ENCODE data around the gene TTF2. TPM values are rescaled to one million over a fixed set of nuclear protein-coding genes. Genes with fewer than 3 reads are reported as not detected.

Gene TTF2
- total RNA-seq, 1 experiment from 2014 or later: 91.4 TPM

GRCh38 chr1:117046781-117047180 lies 13.3 kb upstream of the TTF2 start:
- no peak overlapping the region for H3K4me3 ChIP-seq (ENCODE audit: low read depth, low read length, poor library complexity, severe bottlenecking)
- H3K9me3 ChIP-seq (ENCODE audit: low read depth, low read length, poor library complexity, severe bottlenecking): no peaks in the 10 kb centered on the region
- no TSS peak for BruUV-seq (replicated peaks)
- intact Hi-C loops (cut with micrococcal nuclease; ENCODE audit: unreplicated experiment): loop anchor here (10.0 kb wide), 1 partner anchor 172 kb away; no protein-coding TSS in a partner anchor
- H3K36me3 ChIP-seq (ENCODE audit: insufficient read depth, low read length, poor library complexity, severe bottlenecking): no peaks in the 10 kb centered on the region
- H3K4me1 ChIP-seq (ENCODE audit: insufficient read depth, low read length, poor library complexity, severe bottlenecking): no peaks in the 10 kb centered on the region
- H3K27me3 ChIP-seq (replicated peaks; ENCODE audit: insufficient read depth, low read depth, low read length, poor library complexity): no peaks in the 10 kb centered on the region
- no peak for DNase-seq (ENCODE audit: low spot score)
- ChIA-PET CTCF (no interaction called here), POLR2A (ENCODE audit: low non-redundant PET) (no interaction called here)
- no peak for TF ChIP-seq EZH2 (IDR thresholded peaks at IDR 0.05; ENCODE audit: borderline replicate concordance, low read depth, low read length, poor library complexity, severe bottlenecking)
- TF ChIP-seq CTCF (conservative IDR thresholded peaks at IDR 0.05; ENCODE audit: low read depth, low read length): no peak
- no peak overlapping the region for H3K27ac ChIP-seq (ENCODE audit: low read depth, low read length, poor library complexity, severe bottlenecking)

- TF ChIP-seq CTCF (conservative IDR thresholded peaks at IDR 0.05; ENCODE audit: low read depth, low read length): no peak
- TF ChIP-seq EZH2 (IDR thresholded peaks at IDR 0.05; ENCODE audit: borderline replicate concordance, low read depth, low read length, poor library complexity, severe bottlenecking): no peak
- no peaks in the 10 kb centered on the region for H3K9me3 ChIP-seq (ENCODE audit: low read depth, low read length, poor library complexity, severe bottlenecking)
- no peak overlapping the region for H3K27ac ChIP-seq (ENCODE audit: low read depth, low read length, poor library complexity, severe bottlenecking)
- ChIA-PET CTCF (no interaction called here), POLR2A (ENCODE audit: low non-redundant PET) (interaction anchor here (0.6 kb wide), 1 partner anchor 246 kb away, joined by 3 read pairs; no protein-coding TSS in a partner anchor)
- no peaks in the 10 kb centered on the region for H3K27me3 ChIP-seq (replicated peaks; ENCODE audit: insufficient read depth, low read depth, low read length, poor library complexity)
- no peaks in the 10 kb centered on the region for H3K4me1 ChIP-seq (ENCODE audit: insufficient read depth, low read length, poor library complexity, severe bottlenecking)
- H3K4me3 ChIP-seq (ENCODE audit: low read depth, low read length, poor library complexity, severe bottlenecking): no peak overlapping the region
- DNase-seq (ENCODE audit: low spot score): no peak
- no peaks in the 10 kb centered on the region for H3K36me3 ChIP-seq (ENCODE audit: insufficient read depth, low read length, poor library complexity, severe bottlenecking)
- intact Hi-C loops (cut with micrococcal nuclease; ENCODE audit: unreplicated experiment): loop anchor here (10.0 kb wide), 1 partner anchor 172 kb away; no protein-coding TSS in a partner anchor
- no TSS peak for BruUV-seq (replicated peaks)
Measured at GRCh38 chr1:117047271-117047670, 12.9 kb upstream of the TTF2 start.

- CTCF ChIA-PET: no interaction called here
- Histone ChIP-seq H3K4me3 (ENCODE audit: low read depth, low read length, poor library complexity, severe bottlenecking) (no peak overlapping the region), H3K27ac (ENCODE audit: low read depth, low read length, poor library complexity, severe bottlenecking) (no peak overlapping the region), H3K36me3 (ENCODE audit: insufficient read depth, low read length, poor library complexity, severe bottlenecking) (no peaks in the 10 kb centered on the region), H3K4me1 (ENCODE audit: insufficient read depth, low read length, poor library complexity, severe bottlenecking) (no peaks in the 10 kb centered on the region), H3K27me3 (replicated peaks; ENCODE audit: insufficient read depth, low read depth, low read length, poor library complexity) (no peaks in the 10 kb centered on the region), H3K9me3 (ENCODE audit: low read depth, low read length, poor library complexity, severe bottlenecking) (no peaks in the 10 kb centered on the region)
- DNase-seq (ENCODE audit: low spot score): no peak
- intact Hi-C loops (cut with micrococcal nuclease; ENCODE audit: unreplicated experiment): loop anchor here (10.0 kb wide), 1 partner anchor 175 kb away; no protein-coding TSS in a partner anchor
- POLR2A ChIA-PET (ENCODE audit: low non-redundant PET): no interaction called here
- no peak for TF ChIP-seq EZH2 (IDR thresholded peaks at IDR 0.05; ENCODE audit: borderline replicate concordance, low read depth, low read length, poor library complexity, severe bottlenecking)
- no peak for TF ChIP-seq CTCF (conservative IDR thresholded peaks at IDR 0.05; ENCODE audit: low read depth, low read length)
- no TSS peak for BruUV-seq (replicated peaks)
Measured at GRCh38 chr1:117049857-117050256, 10.3 kb upstream of the TTF2 start.
